HuH-7 (cell line): Measurements from ENCODE around the gene DTD2.
"Not testable (repeated sequence)": the region's sequence is repeated elsewhere in the genome, so short reads cannot be mapped to it uniquely, and the experiment has no call there.

ENCODE experiments used
- DNase-seq: peaks from one replicate; pipeline ENCODE4 v3.0.0; 2011; ENCODE audit warnings: low spot score

The DTD2 gene

GRCh38 chr14:31456841-31457664 lies at the start of gene DTD2:
Gene DTD2 (minus strand): TSS chr14:31457506. CDS start chr14:31457393, 113 bp downstream.
- DNase-seq: peak; percentile 99

DNA sequence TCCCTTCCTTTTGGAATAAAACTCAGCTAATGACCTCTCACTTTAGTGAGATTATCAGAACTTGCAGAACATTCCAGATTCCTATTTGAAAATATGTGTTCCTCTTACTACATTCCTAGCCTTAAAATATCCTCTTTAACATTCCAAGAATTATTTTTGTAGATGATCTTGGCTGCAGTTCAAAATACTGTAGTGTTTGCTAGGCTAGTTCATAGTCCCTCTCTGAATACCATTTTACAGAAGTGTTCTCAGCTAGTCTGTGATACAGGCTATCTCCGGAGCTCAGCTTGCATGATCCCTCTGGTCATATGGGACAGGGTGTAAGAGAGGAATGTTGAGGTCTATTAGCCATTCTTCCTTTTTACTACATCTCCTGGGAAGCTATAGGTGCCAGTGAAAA lies 48.1 kb upstream of the DTD2 start:
- DNase-seq: no peak

DNA sequence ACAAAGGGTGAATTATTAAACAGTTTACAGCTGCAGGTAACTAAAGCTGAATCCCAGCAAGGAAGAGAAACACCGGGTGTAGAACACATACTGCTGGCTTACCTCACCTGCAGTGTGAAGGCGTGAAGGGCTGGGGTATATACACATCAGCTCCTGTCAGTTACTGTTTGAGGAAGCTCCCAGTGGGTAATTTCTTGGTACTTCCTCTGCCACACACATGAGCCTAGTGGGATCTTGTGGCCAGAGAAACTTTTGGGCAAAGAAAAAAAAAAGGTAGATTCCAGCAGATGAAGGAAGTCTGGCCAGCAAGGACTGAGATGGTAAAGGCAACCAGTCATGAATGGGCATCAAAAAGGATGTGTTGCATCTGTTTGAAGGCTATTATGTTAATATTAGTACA lies 44.6 kb upstream of the DTD2 start:
- no peak for DNase-seq

GRCh38 chr14:31492759-31493498 lies 35.6 kb upstream of the DTD2 start:
- no peak for DNase-seq

DNA sequence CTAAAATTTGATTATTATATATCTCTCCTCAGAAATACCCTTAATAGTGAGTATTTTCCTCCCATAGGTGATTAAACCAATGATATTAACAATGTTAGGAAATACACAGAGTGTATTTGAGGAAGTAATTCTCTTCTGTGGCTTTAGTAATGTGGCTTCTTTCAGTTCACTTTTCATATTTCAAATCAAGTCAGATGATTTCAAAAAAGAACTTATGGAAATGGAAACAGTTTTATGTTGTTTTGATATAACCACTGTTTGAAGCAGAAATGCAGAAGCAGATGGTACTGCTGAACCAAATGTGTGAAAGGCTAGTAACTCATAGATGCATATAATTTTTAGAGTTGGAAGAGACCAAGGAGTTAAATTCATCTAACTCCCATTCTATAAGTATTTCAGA lies 32.4 kb upstream of the DTD2 start:
- DNase-seq: no peak

GRCh38 chr14:31487886-31488285 lies 30.6 kb upstream of the DTD2 start, which contains the start of gene GPR33:
Gene GPR33 (minus strand): TSS chr14:31488039. CDS start chr14:31483965, 4,074 bp downstream.
- no peak for DNase-seq

DNA sequence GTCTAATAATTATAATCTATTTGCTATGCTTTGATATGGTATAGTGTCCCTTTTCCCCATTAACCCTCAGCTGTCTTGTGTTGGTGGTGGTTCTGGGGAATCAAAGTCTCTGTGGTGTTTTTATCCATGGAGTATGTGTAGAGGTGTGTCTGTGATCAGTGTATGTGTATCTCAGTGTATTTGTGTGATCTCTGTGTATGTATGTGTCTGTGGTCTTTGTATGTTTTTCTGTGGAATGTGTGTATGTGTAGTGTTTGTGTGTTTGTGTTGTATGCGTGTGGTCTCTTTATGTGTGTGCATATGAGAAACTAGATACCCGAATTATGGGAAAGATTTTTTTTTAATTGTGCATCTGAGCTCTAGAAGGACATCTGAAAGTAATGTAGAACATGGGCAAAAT lies 29.5 kb upstream of the DTD2 start:
- DNase-seq: no peak

GRCh38 chr14:31484754-31485153 lies 27.4 kb upstream of the DTD2 start:
- no peak for DNase-seq

- DNase-seq: no peak
Observed at GRCh38 chr14:31480156-31480555, 22.9 kb upstream of the DTD2 start.

GRCh38 chr14:31479027-31479426 lies 21.7 kb upstream of the DTD2 start:
- DNase-seq: no peak

DNA sequence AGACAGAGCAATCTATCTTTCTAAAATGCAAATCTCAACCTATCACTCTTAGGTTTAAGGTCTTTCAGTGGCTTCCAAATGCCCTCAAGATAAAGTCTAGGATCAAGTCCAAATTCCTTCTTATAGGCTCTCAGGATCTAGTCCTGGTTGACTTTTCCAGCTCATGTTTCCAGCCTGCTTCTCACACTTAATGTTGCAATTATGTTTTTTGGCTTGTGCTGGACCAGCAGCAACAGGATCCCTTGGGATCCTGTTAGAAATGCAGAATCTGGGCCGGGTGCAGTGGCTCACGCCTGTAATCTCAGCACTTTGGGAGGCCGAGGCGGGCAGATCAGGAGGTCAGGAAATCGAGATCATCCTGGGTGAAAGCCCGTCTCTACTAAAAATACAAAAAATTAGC lies 19.9 kb upstream of the DTD2 start:
- DNase-seq: no peak

DNA sequence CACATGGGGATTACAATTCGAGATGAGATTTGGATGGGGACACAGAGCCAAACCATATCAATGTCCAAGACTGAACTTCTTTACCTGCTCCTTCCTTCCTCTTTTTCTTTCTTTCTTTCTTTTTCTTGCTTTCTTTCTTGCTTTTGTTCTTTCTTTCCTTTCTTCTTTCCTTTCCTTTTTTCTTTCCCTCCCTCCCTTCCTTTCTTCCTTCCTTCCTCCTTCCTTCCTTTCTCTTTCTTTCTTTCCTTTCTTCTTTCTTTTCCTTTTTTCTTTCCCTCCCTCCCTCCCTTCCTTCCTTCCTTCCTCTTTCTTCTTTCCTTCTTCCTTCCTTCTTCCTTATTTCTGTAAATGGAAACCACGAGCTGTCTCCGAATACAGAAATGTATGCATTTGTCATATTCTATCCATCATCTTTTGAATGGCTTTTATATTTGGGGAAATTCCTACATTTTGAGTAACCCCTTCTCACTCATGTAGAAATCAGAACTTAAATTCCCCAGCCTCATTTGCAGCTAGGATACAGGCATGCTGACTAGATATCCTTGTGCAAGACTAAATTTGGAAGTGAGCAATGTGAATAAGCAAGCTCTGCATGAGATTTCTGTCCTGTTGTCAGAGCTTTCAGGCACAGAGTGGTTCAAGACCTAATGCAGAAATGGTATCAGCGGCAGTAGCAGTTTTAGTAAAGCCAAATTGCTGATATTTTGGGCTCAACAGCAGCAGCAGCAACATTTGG lies 19.0 kb upstream of the DTD2 start:
- DNase-seq: no peak

GRCh38 chr14:31466554-31466953 lies 9.2 kb upstream of the DTD2 start:
- no peak for DNase-seq

DNA sequence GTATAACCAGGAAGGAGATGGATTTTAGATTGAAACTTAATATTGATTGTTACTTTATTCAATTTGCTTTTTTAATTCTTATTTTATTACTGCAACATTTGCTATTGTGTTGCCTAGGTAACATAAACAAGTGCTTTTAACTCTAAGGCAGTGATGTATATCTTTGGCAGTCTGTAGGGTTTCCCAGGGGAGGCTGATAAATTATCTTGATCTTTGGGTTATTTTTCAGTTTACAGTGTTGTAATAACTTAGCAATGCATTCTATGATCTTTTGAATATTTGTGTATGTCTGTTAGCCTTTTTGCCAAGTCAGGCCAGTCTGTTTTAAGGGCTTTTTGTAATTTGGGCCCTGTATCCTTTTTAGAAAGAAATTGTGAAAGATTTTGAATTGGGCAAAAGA lies 7.8 kb upstream of the DTD2 start:
- no peak for DNase-seq

- not testable (repeated sequence) for DNase-seq
Observed at GRCh38 chr14:31462450-31462849, 5.1 kb upstream of the DTD2 start.

GRCh38 chr14:31461545-31461944 lies 4.2 kb upstream of the DTD2 start:
- DNase-seq: no peak

DNA sequence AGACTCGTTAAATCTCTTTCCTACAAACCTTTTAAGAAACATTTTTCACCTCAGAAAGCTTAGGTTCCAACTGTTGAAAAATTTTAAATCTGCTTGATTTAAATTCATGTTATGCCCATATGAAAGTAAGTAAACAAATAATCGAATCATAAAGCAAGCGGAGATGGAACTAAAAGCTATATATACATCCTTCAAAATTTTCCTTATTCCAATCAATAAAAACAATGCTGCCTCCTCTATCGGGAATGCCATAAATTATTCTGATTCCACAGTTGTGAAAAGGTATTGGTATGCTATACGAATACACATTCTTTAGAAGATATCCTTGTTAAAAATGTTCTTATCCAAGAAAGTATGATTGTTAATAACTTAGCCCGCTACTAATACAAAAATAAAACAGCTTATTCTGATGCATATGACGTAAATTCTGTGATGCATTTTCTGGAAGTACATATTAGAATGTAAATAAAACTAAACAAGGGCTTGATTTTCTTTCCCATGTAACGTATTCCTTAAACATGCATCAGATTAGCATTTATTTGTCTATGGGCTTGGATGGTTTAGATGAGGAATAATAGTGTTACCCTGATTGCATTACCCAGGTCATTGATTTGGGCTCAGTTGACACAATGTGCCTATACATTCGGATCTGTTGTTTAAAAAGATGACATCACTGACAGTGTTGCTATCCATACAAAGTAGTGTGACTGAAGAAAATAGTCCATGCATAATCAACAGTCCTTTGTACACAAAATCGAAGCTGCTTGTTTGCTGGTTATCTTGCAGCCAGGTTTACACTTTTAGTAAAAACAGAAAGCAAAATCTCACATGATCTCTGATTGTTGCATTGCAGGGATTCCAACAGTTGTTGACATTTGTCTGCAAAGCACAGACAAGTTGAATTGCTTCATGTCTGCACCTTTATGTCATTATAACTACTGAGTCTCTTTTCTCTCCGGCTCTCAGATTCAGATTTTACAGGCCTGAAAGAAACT lies 656 bp upstream of the DTD2 start:
- DNase-seq: peak; percentile 88

- DNase-seq: peak; percentile 85
Observed at GRCh38 chr14:31449971-31450610, 7.2 kb downstream of the DTD2 start.

DNA sequence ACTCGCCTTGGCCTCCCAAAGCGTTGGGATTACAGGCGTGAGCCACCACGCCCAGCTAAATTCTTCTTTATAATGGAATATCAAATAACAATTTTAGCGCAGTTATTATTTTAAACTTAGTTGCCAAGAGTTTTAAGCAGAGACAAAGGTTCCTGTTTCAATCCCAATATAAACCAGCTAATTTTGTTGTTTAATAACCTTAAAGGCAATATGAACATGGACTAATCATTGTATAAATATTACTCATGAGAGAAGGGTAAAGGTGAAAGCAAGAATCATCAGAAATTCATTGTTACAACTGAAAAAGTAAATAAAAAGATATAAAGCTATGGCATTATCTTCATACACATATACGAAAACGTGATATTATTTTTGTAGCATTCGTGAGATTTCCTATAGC lies 8.2 kb downstream of the DTD2 start:
- no peak for DNase-seq

DNA sequence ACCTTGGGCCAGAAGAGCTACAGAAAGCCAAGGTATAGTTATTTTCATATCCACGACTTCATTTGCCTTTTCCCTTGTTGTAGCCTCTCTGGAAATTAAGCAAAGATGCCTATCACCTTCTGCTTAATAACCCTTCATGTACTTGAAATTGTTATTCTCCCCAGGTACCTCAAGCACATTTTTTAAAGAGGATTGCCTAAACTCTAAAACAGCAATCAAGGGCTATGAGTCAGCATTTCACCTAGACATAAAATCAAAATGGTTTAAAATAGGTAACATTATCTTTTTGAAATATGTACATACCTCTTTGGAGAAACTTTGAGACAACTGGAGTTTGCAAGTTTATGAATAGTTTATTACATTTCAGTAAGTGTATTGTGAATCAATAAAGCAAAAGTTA lies 11.6 kb downstream of the DTD2 start:
- DNase-seq: no peak

- DNase-seq: no peak
Observed at GRCh38 chr14:31442284-31442683, 15.0 kb downstream of the DTD2 start.
